HG03571 (cell line): ENCODE measurements around the gene ACTA2.

ENCODE experiments used
- ATAC-seq: cut with Tn5 transposase; IDR thresholded peaks from one replicate; pipeline ENCODE4 v1.9.1; 2021; ENCODE audit not compliant: unreplicated experiment

Gene ACTA2

DNA sequence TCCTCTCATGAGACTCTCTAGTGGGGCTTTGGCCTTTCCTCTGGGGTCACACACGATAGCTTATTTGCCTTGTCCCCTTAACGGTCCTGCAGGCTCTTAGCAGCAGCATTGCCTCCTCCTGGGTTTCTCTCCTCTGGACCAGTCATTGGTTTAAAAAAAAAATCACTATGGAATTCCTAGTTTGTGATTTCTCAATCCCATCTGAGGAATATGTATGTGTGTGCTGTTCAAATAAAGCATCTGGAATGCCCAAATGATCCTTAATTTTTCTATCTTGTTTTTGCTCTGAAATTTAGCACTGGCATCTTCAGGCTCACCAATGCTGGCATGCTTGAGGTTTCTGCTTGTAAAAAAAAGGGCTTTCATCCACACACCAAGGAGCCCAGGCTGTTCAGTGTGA, 30.5 kb downstream of the ACTA2 start:
- ATAC-seq = no peak

DNA sequence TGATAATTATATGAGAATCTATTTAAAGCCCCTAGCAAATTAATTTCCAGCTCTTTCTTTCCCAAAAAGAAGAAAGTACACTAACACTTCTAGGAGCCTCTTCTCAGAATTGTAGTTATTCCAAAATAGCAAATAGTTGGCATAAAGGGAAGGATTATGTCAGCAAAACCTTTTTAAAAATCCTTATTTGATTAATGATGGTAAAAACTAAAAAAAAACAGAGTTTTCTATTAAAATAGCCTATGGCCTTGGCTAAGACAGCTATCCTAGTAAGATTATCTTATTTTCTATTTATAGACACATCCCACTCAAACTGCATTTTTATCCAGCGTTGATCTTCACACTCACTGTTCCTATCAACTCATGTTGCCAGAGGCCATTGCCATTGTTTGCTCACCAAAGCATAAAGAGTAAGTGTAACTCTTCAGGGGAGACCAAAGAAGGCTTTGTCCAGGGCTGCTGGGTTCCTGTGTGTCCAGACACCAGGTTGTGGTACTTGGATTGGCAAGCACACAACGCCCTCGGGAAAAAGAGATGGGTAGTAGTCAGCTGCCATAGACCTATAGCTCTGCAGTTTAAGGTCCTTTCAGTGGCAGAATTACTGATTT, 31.5 kb downstream of the ACTA2 start:
- ATAC-seq = no peak

- ATAC-seq = no peak
These were observed 32.4 kb downstream of the ACTA2 start for GRCh38 chr10:88920198-88920597.

- ATAC-seq = no peak
These were observed 33.5 kb downstream of the ACTA2 start for GRCh38 chr10:88919041-88919440.

DNA sequence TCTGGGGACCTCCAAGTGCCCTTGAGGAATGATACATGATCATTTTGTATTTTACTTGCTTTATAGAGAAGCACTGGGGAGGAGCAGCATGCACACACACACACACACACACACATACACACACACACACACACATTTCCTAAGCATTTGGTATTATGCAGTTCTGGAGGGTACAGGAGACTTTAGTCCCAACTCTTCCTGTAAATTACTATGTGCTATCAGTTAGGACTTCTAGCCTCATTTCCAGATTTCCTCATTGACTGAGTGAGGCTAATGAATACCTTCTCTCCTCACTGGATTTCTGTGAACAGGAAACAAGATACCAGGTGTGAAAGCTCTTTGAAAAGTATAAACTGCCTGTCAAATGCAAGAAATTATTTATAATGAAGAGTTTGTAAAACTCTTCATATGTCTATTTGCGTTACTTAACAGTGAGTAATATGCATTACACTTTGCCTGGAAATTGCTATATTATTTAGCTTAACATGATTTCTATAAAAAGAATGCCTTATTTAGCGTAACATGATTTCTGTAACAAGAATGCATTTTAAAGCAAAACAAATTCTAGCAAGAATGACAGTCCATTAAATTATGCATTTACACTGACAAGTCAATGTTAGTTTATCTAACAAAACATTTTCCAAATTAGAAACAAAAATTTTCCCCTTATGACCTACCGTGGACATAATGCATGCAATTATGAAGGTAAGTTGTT, 34.2 kb downstream of the ACTA2 start:
- ATAC-seq = no peak

- ATAC-seq = no peak
These were observed 35.6 kb downstream of the ACTA2 start for GRCh38 chr10:88916986-88917385.

DNA sequence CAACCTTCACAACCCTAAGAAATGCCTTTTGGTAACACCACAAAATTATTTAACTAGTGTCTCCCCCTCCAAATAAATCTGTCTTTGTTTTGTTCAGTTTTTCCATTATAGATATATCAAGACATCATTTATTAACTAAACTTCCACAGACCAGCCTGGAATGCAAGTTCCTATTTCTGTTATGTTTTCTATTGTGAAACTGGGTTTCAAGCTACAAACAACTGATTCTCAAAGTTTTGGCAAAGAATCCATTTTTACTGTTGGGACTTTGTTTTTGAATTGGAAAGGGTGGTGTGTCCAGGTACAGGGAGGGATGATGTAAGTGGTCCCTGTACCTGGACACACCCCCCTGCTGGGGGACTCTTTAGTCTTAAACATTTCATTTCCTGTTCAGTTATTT, 36.3 kb downstream of the ACTA2 start:
- no peak for ATAC-seq

- no peak for ATAC-seq
These were observed 36.8 kb downstream of the ACTA2 start for GRCh38 chr10:88915781-88916180.

- ATAC-seq = no peak
These were observed 38.8 kb downstream of the ACTA2 start for GRCh38 chr10:88913788-88914187.

DNA sequence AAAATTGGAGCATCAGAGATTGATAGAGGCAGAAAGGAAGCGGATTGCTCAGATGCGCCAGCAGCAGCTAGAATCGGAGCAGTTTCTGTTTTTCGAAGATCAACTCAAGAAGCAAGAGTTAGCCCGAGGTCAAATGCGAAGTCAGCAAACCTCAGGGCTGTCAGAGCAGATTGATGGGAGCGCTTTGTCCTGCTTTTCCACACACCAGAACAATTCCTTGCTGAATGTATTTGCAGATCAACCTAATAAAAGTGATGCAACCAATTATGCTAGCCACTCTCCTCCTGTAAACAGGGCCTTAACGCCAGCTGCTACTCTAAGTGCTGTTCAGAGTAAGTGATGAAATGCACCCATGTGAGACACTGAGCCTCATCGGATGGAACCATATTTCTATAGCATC, 39.4 kb downstream of the ACTA2 start:
- no peak for ATAC-seq

- no peak for ATAC-seq
These were observed 40.7 kb downstream of the ACTA2 start for GRCh38 chr10:88911851-88912250.

- ATAC-seq = no peak
These were observed 41.5 kb downstream of the ACTA2 start for GRCh38 chr10:88911116-88911515.

- no peak for ATAC-seq
These were observed 44.4 kb downstream of the ACTA2 start for GRCh38 chr10:88908194-88908593.

DNA sequence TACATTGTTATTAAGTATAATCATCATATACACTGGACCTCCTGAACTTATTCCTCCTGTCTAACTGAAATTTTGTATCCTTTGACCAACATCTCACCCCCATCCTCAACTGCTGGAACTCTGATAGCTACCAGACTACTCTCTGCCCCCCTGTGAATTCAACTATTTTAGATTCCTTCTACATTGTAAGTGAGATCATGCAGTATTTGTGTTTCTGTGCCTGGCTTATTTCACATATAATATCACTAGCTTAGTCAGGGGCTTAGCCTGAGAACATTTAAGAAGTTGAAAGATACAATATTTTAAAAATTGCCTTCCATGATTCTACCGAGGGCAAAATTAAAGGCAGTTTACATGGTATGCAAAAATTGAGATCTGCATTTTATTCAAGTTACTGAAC, 45.7 kb downstream of the ACTA2 start:
- no peak for ATAC-seq

DNA sequence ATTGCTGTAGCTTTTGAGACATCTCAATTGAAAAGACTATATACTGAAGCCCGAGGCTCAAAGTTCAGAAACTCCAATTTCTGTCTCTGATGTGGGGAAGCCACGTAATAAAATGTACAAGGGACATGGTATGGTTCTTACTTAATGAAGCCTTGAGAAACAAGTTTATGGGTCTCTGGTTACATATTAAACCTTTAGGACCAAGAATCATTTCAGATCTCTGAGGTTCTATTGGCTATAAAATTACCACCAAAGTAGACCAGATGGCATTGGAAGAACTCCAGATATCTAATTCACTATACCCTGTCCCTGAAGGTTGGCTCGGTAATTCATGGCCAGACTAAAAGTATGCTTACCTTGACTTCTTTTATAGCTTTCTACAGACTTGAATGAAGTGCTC, 48.9 kb downstream of the ACTA2 start:
- ATAC-seq = no peak

GRCh38 chr10:88901984-88902789, 50.4 kb downstream of the ACTA2 start:
- peak; percentile 28 for ATAC-seq

DNA sequence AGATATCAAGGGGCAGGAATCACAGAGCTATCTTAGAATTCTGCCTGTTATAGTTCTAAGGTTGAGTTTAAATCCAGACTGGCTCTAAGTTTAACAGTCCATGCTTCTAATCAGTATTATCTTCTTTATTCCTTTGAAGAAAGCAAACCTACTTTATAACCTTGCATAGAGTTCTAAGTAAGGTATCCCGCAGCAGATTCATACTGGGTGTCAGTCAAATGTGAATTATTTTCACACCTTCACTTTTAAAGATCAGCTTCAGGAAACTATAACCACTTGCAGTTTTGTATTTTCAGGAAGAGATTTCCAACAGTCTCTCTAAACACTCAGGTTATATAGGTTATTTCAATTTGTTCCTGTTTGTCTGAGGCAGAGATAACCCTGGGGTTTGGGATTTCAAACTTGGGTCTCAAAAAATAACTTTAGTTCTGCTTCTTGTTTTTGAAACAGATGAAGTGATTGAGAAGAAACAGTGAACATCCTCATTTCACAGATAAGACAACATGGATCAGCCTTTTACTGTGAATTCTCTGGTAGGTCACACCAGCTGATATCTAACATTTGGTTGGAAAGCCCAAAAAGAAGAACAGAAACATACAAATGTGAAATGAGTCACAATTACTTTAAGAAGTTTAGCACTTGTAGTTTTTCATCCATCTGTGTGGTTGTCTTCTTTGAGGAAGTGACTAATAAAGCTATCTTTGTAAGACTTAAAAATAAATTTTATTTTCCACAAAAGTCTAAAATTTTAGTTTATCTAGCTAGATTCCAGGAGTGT, 51.2 kb downstream of the ACTA2 start:
- ATAC-seq = peak; percentile 91

GRCh38 chr10:88899886-88900285, 52.7 kb downstream of the ACTA2 start:
- no peak for ATAC-seq

DNA sequence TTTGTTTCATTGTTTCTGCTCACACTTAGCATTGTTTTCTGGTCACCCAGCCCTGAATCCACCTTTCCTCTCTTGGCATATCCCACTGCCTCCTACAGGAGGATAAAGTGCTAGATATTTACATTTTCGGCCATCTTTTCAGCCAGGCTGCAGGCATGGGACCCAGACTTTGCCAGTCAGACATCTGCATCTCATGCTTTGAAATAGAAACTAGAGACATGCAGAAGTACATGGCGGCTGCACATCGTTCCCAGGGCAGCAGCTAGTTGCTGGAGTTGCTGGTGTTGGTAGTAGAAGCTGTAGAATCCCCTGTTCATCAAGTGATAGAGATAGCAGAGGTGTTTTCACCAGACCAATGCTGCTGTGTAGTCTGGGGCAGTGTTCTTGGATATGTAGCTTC, 53.8 kb downstream of the ACTA2 start:
- ATAC-seq = no peak

DNA sequence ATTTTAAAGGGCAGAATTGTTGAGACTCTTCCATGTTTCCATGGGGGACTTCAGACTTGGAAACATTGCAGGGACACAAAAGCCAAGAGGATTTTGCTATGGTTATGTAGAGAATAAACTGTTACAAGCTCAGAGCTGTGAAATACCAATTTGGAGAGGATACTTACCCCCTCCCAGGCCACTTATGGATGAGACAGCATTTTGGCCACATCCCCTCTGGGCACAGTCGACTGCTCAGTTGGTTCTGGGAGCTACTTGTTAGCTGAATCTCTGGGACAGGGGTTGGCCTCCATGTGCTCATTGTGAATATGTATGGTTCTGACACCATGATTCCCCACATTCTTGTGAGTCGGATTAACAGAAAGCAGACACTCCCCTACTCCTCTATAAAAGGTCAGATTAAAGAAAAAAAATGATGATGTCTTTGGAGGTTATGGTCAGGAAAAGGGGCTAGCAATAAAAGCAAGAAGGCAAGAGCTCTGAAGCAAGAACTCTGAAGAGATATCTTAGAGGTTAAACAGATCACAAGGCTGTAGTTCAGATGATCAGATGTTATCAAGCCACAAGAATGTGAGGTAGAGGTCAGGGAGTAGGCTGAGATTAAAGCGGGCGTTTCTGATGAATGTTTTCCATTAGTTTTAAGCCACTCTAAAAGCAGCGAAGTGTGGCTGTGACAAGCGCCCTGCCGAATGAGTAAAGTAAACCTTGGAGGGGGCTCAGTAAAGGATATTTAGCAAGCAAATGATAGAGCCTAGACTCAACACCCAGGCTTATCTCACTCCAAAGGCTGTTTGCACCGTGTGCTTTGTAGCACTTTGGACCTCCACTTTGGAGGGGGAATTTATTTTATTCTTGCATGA, 55.3 kb downstream of the ACTA2 start:
- ATAC-seq = no peak
